Breast epithelium (tissue), 4 donors: ENCODE results near the gene RABEP2. TPM values are rescaled to one million over a fixed set of nuclear protein-coding genes. Genes with fewer than 3 reads are reported as not detected.

Experiments used
- DNase-seq, 2 donors: peaks; one replicate each; pipeline ENCODE4 v3.0.0-alpha.2; 2019; ENCODE audit warnings: low spot score in 2 of 2
- H3K27ac ChIP-seq, 2 donors: fragments of 200-600 bp; sonication (generic) in 1 of 2; one replicate each; pipeline ENCODE4 v1.5.1; 2016 to 2019; ENCODE audit warnings: mild to moderate bottlenecking in 1 of 2
- H3K27me3 ChIP-seq, 2 donors: fragments of 200-600 bp; sonication (generic) in 1 of 2; one replicate each; pipeline versions ENCODE4 v1.5.1 to v1.6.0; 2017 to 2019; ENCODE audit warnings: control low read depth in 1 of 2, mild to moderate bottlenecking in 1 of 2
- H3K36me3 ChIP-seq: fragments of 200-600 bp; one replicate; pipeline ENCODE4 v1.5.1; 2019
- H3K4me1 ChIP-seq, 2 donors: fragments of 200-600 bp; sonication (generic); one replicate each; pipeline ENCODE4 v1.5.1; 2016 to 2019; ENCODE audit warnings: control low read depth in 1 of 2
- H3K4me3 ChIP-seq, 3 donors: fragments of 200-600 bp; sonication (generic); 1 replicate in 2 of 3; 2 replicates in 1 of 3; pipeline ENCODE4 v1.5.1; 2016 to 2019; ENCODE audit warnings: mild to moderate bottlenecking in 3 of 3, moderate library complexity in 2 of 3
- H3K9me3 ChIP-seq, 2 donors: fragments of 200-600 bp; sonication (generic) in 1 of 2; one replicate each; pipeline ENCODE4 v1.5.1; 2016 to 2019; ENCODE audit warnings: control low read depth in 1 of 2
- CTCF ChIP-seq, 3 donors: fragments of 450-650 bp; IDR thresholded peaks; one replicate each; pipeline ENCODE4 v1.5.1; 2016 to 2017; ENCODE audit warnings: antibody characterized with exemption in 3 of 3, mild to moderate bottlenecking in 3 of 3, moderate library complexity in 3 of 3
- POLR2A ChIP-seq: fragments of 450-650 bp; IDR thresholded peaks from one replicate; pipeline ENCODE4 v1.6.1; 2016; ENCODE audit warnings: antibody characterized with exemption, mild to moderate bottlenecking, moderate library complexity
- POLR2AphosphoS5 ChIP-seq, 3 donors: sonication (generic); formaldehyde crosslinking; IDR thresholded peaks; one replicate each; pipeline ENCODE4 v1.6.1; 2017; ENCODE audit warnings: antibody characterized with exemption in 3 of 3
- intact Hi-C: fragments of 100-400 bp; cut with DNase I; formaldehyde crosslinking; loops from one replicate; pipeline ENCODE4 v1.15.1; 2023; ENCODE audit warnings: low total_unique reads
- total RNA-seq, 3 donors: library from RNA; depleted of rRNA; stranded (reverse); fragments of >200 nt; gene quantifications; one replicate each; pipeline ENCODE4 v1.1.0, GENCODE V29; 2016

Gene RABEP2
- total RNA-seq, 3 donors from 2014 or later, result 14.2 to 35.1 (median 25.6) TPM

DNA sequence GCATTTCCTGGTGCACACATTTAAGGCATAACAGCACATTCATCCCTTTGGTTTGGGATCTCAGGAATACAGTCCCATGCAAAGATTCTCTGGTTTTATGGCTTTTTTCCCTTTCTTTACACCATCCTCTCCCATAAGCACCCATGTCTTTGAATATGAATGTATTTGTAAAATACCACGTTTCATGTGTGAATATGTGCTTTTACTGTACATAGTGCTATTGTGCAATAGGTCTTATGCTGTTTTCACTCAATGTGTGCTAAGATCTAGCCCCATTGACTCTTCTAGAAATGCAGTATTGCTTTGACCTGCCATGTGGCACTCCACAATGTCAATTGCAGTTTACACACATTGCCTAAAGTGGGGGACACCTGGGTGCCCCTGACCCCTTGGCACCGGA, 39.5 kb upstream of the RABEP2 start:
- no peak overlapping the region for H3K4me3 ChIP-seq
- H3K36me3 ChIP-seq, result no peaks in the 10 kb centered on the region
- TF ChIP-seq CTCF (IDR thresholded peaks at IDR 0.05), result no peak
- TF ChIP-seq POLR2A, result no peak
- TF ChIP-seq POLR2AphosphoS5 (IDR thresholded peaks at IDR 0.05), result no peak
- DNase-seq, result no peak
- no peaks in the 10 kb centered on the region for H3K4me1 ChIP-seq
- H3K9me3 ChIP-seq, result no peaks in the 10 kb centered on the region
- intact Hi-C loops, result no loop called here
- no peak overlapping the region for H3K27ac ChIP-seq
- H3K27me3 ChIP-seq, result no peaks in the 10 kb centered on the region

- Histone ChIP-seq H3K27me3 (no peaks in the 10 kb centered on the region), H3K4me3 (no peak overlapping the region), H3K27ac (no peak overlapping the region), H3K9me3 (no peaks in the 10 kb centered on the region), H3K4me1 (no peaks in the 10 kb centered on the region), H3K36me3 (no peaks in the 10 kb centered on the region)
- intact Hi-C loops, result no loop called here
- no peak for DNase-seq
- TF ChIP-seq POLR2AphosphoS5 (IDR thresholded peaks at IDR 0.05), result no peak
- TF ChIP-seq CTCF (IDR thresholded peaks at IDR 0.05), result no peak
- TF ChIP-seq POLR2A, result no peak
Observed at GRCh38 chr16:28964072-28964471, 39.0 kb upstream of the RABEP2 start.

DNA sequence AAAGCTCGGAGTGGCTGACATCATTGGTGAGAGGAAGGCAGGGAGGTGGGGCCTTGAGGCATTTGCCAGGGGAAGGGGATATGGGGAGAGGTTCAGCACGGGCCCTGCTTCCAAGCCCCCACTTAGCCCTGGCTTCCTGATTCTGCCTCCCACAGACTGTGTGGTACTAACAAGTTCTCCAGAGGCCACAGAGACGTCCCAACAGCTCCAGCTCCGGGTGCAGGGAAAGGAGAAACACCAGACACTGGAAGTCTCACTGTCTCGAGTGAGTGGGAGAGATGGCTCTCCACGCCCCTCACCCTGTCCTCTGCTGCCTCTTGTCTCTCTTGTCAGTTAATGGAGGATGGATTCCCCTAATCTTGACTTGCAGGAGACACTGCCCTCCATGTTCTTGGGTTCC, 33.8 kb upstream of the RABEP2 start:
- no peaks in the 10 kb centered on the region for H3K36me3 ChIP-seq
- H3K4me3 ChIP-seq, result no peak overlapping the region
- intact Hi-C loops, result no loop called here
- no peaks in the 10 kb centered on the region for H3K9me3 ChIP-seq
- H3K27ac ChIP-seq, result no peak overlapping the region
- H3K4me1 ChIP-seq, result no peaks in the 10 kb centered on the region
- DNase-seq, result no peak
- TF ChIP-seq POLR2AphosphoS5 (IDR thresholded peaks at IDR 0.05), result no peak
- TF ChIP-seq CTCF (IDR thresholded peaks at IDR 0.05), result no peak
- no peak for TF ChIP-seq POLR2A
- no peaks in the 10 kb centered on the region for H3K27me3 ChIP-seq

GRCh38 chr16:28958216-28958615, 33.2 kb upstream of the RABEP2 start:
- H3K27ac ChIP-seq, result no peak overlapping the region
- intact Hi-C loops, result no loop called here
- H3K9me3 ChIP-seq, result no peaks in the 10 kb centered on the region
- no peaks in the 10 kb centered on the region for H3K4me1 ChIP-seq
- H3K27me3 ChIP-seq, result no peaks in the 10 kb centered on the region
- no peaks in the 10 kb centered on the region for H3K36me3 ChIP-seq
- H3K4me3 ChIP-seq, result no peak overlapping the region
- no peak for TF ChIP-seq POLR2A
- TF ChIP-seq CTCF (IDR thresholded peaks at IDR 0.05), result no peak
- no peak for TF ChIP-seq POLR2AphosphoS5 (IDR thresholded peaks at IDR 0.05)
- no peak for DNase-seq

DNA sequence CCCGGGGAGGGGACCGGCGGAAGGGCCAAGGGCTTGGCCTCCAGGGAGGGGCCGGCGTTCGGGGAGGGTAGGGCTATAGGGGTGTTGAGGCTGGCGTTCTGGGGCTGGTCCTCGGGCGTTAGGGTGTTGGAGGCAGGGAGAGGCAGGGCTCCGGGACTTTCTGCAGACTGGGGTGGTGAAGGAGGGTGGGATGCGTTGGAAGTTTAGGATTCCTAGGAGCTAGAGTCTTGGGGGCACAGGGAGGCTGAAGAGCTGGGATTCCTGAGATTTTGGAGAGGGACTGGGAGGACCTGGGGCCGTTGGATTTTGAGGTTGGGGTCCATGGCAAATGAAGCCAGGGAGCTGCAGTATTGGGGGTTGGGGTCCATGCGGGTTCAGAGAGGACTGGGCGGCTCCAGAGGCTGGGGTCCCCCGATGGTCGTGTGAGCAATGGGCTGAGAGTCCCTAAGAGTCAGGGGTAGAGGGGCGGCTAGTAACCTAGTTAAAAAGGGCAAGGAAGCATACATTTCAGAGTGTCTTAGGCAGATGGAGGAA, 26.4 kb upstream of the RABEP2 start:
- no peak for DNase-seq
- Histone ChIP-seq H3K36me3 (no peaks in the 10 kb centered on the region), H3K4me1 (peaks cover 0 to 9% of the 10 kb centered on the region in 2 donors), H3K27ac (peak overlapping the region; percentile 74 to 90), H3K4me3 (peak overlapping the region; percentile 89 to 96 (median 90)), H3K27me3 (no peaks in the 10 kb centered on the region), H3K9me3 (no peaks in the 10 kb centered on the region)
- TF ChIP-seq POLR2A (no peak), CTCF (IDR thresholded peaks at IDR 0.05) (no peak), POLR2AphosphoS5 (IDR thresholded peaks at IDR 0.05) (no peak)
- intact Hi-C loops, result no loop called here
